Activated CD4-positive, alpha-beta T cell treated with anti-CD3 and anti-CD28 coated beads for 36 hours (primary cell): ENCODE measurements around the gene DACT3. TPM values are rescaled to one million over a fixed set of nuclear protein-coding genes. Genes with fewer than 3 reads are reported as not detected.

Source experiments
- ATAC-seq: fragments of 200-7000 bp; cut with Tn5 transposase; one replicate; pipeline ENCODE4 v1.10.0; 2021; ENCODE audit warnings: mild to moderate bottlenecking, moderate library complexity
- CTCF ChIA-PET: fragments of 350-600 bp; sonication (Branson Sonifier 250); formaldehyde crosslinking; loops from one replicate; lab custom pipeline; 2021; ENCODE audit warnings: antibody characterized with exemption; lab: Charles Lee
- POLR2A ChIA-PET: fragments of 350-600 bp; sonication (Branson Sonifier 250); formaldehyde crosslinking; loops from one replicate; lab custom pipeline; 2021; ENCODE audit warnings: antibody characterized with exemption, inconsistent platforms; lab: Charles Lee
- DNase-seq: peaks from one replicate; pipeline ENCODE4 v3.0.0-alpha.2; 2020
- H3K27ac Mint-ChIP-seq: one replicate; pipeline ENCODE4 v1.8.0; 2021; ENCODE audit warnings: mixed read lengths
- H3K27me3 Mint-ChIP-seq: one replicate; pipeline ENCODE4 v1.8.0; 2021; ENCODE audit warnings: mixed read lengths
- H3K36me3 Mint-ChIP-seq: one replicate; pipeline ENCODE4 v1.8.0; 2021; ENCODE audit warnings: low read depth, mixed read lengths
- H3K4me1 Mint-ChIP-seq: one replicate; pipeline ENCODE4 v1.8.0; 2021; ENCODE audit warnings: mixed read lengths
- H3K4me3 Mint-ChIP-seq: one replicate; pipeline ENCODE4 v1.8.0; 2021; ENCODE audit warnings: mild to moderate bottlenecking, moderate library complexity, mixed read lengths
- H3K9me3 Mint-ChIP-seq: one replicate; pipeline ENCODE4 v1.8.0; 2021; ENCODE audit warnings: low read depth, mixed read lengths
- intact Hi-C, 2 experiments: fragments of 100-400 bp; cut with DNase I in 1 of 2; cut with micrococcal nuclease in 1 of 2; formaldehyde crosslinking; loops; one replicate each; pipeline versions ENCODE4 v1.14.2 to v1.15.1; 2022 to 2024; cut with DNase I, micrococcal nuclease
- total RNA-seq, 2 experiments: library from RNA; stranded (reverse); gene quantifications; one replicate each; pipeline ENCODE4 v1.2.3, GENCODE V29; 2021

The DACT3 gene
- total RNA-seq, 2 experiments from 2014 or later = 2.9 to 3.1 TPM

DNA sequence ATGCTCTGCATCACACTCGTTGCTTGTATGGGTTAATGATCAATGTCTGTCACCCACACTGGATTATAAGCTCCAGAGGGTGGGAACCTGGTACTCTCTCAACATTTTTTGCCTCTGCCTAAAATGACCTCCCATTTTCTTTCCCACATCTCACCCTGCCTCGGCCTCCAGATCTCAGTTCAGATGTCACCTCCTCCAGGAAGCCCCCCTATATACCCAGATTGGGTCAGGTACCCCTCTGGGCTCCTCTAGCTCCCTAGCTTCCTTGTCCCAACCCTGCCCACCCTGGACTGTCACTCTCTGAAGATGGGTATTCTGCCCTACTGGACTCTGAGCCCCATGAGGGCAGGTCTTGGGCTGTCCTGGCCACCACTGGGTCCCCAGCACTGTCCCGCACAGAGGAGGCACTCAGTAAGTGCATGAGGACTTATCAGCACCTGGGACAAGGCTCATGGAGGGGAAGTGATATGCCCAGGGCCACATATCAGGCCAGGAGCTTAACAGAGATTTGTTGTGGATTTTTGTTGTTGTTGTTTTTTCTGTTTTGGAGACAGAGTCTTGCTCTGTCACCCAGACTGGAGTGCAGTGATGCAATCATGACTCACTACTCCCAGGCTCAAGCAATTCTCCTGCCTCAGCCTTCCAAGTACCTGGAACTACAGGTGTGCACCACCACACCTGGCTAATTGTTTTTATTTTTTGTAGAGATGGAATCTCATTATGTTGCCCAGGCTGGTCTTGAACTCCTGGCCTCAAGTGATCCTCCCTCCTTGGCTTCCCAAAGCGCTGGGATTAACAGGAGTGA is 32.1 kb upstream of the DACT3 start:
- intact Hi-C loops = loop anchor here in 1 of 2 experiments (5.0 kb wide), 1 partner anchor 34 kb away; no protein-coding TSS in a partner anchor
- CTCF ChIA-PET = interaction anchor here (0.6 to 2.1 kb wide), 4 partner anchors 10 to 113 kb away, joined by 3 to 8 read pairs (median 4); no protein-coding TSS in a partner anchor
- DNase-seq = no peak
- H3K9me3 Mint-ChIP-seq = no peaks in the 10 kb centered on the region
- H3K36me3 Mint-ChIP-seq = peaks cover 70% of the 10 kb centered on the region
- no peak overlapping the region for H3K4me3 Mint-ChIP-seq
- peak overlapping the region; percentile 47 for H3K27ac Mint-ChIP-seq
- H3K4me1 Mint-ChIP-seq = no peaks in the 10 kb centered on the region
- POLR2A ChIA-PET = no interaction called here
- no peak for ATAC-seq
- no peaks in the 10 kb centered on the region for H3K27me3 Mint-ChIP-seq

- no peak for DNase-seq
- no peak overlapping the region for H3K4me3 Mint-ChIP-seq
- H3K27ac Mint-ChIP-seq = peak overlapping the region; percentile 25
- ChIA-PET POLR2A (no interaction called here), CTCF (no interaction called here)
- no peaks in the 10 kb centered on the region for H3K4me1 Mint-ChIP-seq
- H3K9me3 Mint-ChIP-seq = no peaks in the 10 kb centered on the region
- ATAC-seq = no peak
- H3K36me3 Mint-ChIP-seq = peaks cover 68% of the 10 kb centered on the region
- H3K27me3 Mint-ChIP-seq = no peaks in the 10 kb centered on the region
- intact Hi-C loops = loop anchor here in 1 of 2 experiments (5.0 kb wide), 1 partner anchor 35 kb away; no protein-coding TSS in a partner anchor
Measured at GRCh38 chr19:46691948-46692347, 31.0 kb upstream of the DACT3 start.

- no peaks in the 10 kb centered on the region for H3K27me3 Mint-ChIP-seq
- no peak for DNase-seq
- CTCF ChIA-PET = interaction anchor here (0.6 to 1.1 kb wide), 4 partner anchors 14 to 51 kb away, joined by 3 read pairs; no protein-coding TSS in a partner anchor
- H3K27ac Mint-ChIP-seq = no peak overlapping the region
- no peak overlapping the region for H3K4me3 Mint-ChIP-seq
- H3K9me3 Mint-ChIP-seq = no peaks in the 10 kb centered on the region
- POLR2A ChIA-PET = no interaction called here
- intact Hi-C loops = loop anchor here in 1 of 2 experiments (5.0 kb wide), 1 partner anchor 36 kb away; no protein-coding TSS in a partner anchor
- no peak for ATAC-seq
- no peaks in the 10 kb centered on the region for H3K4me1 Mint-ChIP-seq
- peaks cover 62% of the 10 kb centered on the region for H3K36me3 Mint-ChIP-seq
Measured at GRCh38 chr19:46691104-46691503, 30.1 kb upstream of the DACT3 start.

- Mint-ChIP-seq H3K27me3 (no peaks in the 10 kb centered on the region), H3K36me3 (peaks cover 59% of the 10 kb centered on the region), H3K9me3 (no peaks in the 10 kb centered on the region), H3K4me3 (no peak overlapping the region), H3K4me1 (no peaks in the 10 kb centered on the region), H3K27ac (no peak overlapping the region)
- CTCF ChIA-PET = no interaction called here
- DNase-seq (no peak), ATAC-seq (no peak)
- POLR2A ChIA-PET = no interaction called here
- intact Hi-C loops = no loop called here
Measured at GRCh38 chr19:46689358-46689757, 28.4 kb upstream of the DACT3 start.

DNA sequence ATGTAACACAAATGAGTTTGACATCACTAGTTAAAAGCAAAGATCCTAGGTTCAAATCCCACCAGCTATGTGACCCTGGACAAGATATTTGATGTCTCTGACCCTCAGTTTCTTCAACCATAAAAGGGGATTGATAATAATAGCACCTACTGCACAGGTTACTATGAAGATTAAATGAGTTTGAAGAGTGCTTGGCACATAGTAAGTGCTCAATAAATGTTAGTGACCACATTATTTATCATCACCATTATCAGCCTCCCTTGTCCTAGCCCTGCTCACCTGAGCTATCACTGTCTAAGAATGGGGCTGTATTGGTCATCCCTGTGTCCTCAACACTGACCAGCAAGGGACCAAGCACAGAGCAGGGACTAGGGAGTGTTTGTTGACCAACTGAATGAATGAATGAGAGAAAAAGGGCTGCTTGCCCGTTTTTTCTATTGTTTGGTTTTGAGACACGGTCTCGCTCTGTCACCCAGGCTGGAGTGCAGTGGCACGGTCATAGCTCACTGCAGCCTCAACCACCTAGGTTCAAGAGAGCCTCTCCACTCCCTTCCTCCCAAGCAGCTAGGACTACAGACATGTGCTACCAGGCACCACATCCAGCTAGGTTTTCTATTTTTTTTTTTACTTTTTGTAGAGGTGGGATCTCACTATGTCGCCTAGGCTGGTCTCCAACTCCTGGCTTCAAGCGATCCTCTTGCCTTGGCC is 26.6 kb upstream of the DACT3 start:
- Mint-ChIP-seq H3K4me3 (no peak overlapping the region), H3K27ac (peak overlapping the region; percentile 13), H3K36me3 (peaks cover 53% of the 10 kb centered on the region), H3K9me3 (no peaks in the 10 kb centered on the region), H3K27me3 (no peaks in the 10 kb centered on the region), H3K4me1 (no peaks in the 10 kb centered on the region)
- CTCF ChIA-PET = interaction anchor here (0.8 to 1.8 kb wide), 4 partner anchors 9 to 66 kb away, joined by 3 to 6 read pairs (median 4); no protein-coding TSS in a partner anchor
- intact Hi-C loops = no loop called here
- POLR2A ChIA-PET = interaction anchor here (0.6 kb wide), 1 partner anchor 893 kb away, joined by 3 read pairs; no protein-coding TSS in a partner anchor
- no peak for DNase-seq
- no peak for ATAC-seq

DNA sequence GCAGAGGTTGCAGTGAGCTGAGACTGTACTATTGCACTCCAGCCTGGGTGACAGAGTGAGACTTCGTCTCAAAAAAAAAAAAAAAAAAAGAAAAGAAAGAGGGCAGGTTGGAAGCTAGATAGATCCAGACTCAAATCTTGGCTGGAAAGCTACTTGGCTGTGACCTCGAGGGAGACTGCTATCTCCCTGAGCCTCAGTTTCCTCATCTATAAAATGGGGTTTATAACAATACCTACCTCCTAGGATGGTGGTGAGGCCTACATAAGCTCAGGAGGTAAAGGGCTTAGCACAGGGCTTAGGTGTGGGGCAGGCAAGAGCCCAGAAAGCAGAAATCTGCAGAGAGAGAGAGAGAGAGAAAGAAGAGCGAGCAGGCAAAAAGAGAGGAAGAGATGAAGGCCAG is 24.2 kb upstream of the DACT3 start:
- H3K4me3 Mint-ChIP-seq = no peak overlapping the region
- peaks cover 35% of the 10 kb centered on the region for H3K36me3 Mint-ChIP-seq
- CTCF ChIA-PET = interaction anchor here (0.7 to 1.1 kb wide), 2 partner anchors 43 to 155 kb away, joined by 3 to 4 read pairs; no protein-coding TSS in a partner anchor
- H3K9me3 Mint-ChIP-seq = no peaks in the 10 kb centered on the region
- no peaks in the 10 kb centered on the region for H3K4me1 Mint-ChIP-seq
- no peak overlapping the region for H3K27ac Mint-ChIP-seq
- H3K27me3 Mint-ChIP-seq = no peaks in the 10 kb centered on the region
- intact Hi-C loops = no loop called here
- DNase-seq (no peak), ATAC-seq (no peak)
- POLR2A ChIA-PET = no interaction called here

- ATAC-seq = peak; percentile 95
- intact Hi-C loops = loop anchor here in 1 of 2 experiments (1.0 kb wide), 2 partner anchors 17 to 44 kb away; partner anchors contain the start of gene DACT3
- Mint-ChIP-seq H3K27me3 (no peaks in the 10 kb centered on the region), H3K4me1 (peaks cover 15% of the 10 kb centered on the region), H3K4me3 (no peak overlapping the region), H3K27ac (peak overlapping the region; percentile 73), H3K36me3 (peaks cover 49% of the 10 kb centered on the region), H3K9me3 (no peaks in the 10 kb centered on the region)
- ChIA-PET POLR2A (interaction anchor here (0.5 kb wide), 1 partner anchor 67 kb away, joined by 3 read pairs; no protein-coding TSS in a partner anchor), CTCF (interaction anchor here (1.3 kb wide), 1 partner anchor 63 kb away, joined by 4 read pairs; no protein-coding TSS in a partner anchor)
- DNase-seq = peak; percentile 83
Measured at GRCh38 chr19:46678110-46678732, 17.2 kb upstream of the DACT3 start.

GRCh38 chr19:46674416-46675178 is 13.6 kb upstream of the DACT3 start:
- intact Hi-C loops = no loop called here
- no peak overlapping the region for H3K27ac Mint-ChIP-seq
- ATAC-seq (no peak), DNase-seq (no peak)
- no peaks in the 10 kb centered on the region for H3K27me3 Mint-ChIP-seq
- peaks cover 43% of the 10 kb centered on the region for H3K36me3 Mint-ChIP-seq
- POLR2A ChIA-PET = interaction anchor here (0.6 kb wide), 1 partner anchor 489 kb away, joined by 4 read pairs; no protein-coding TSS in a partner anchor
- CTCF ChIA-PET = interaction anchor here (1.5 kb wide), 1 partner anchor 13 kb away, joined by 5 read pairs; the partner anchor contains the start of gene DACT3
- no peak overlapping the region for H3K4me3 Mint-ChIP-seq
- H3K4me1 Mint-ChIP-seq = peaks cover 15% of the 10 kb centered on the region
- no peaks in the 10 kb centered on the region for H3K9me3 Mint-ChIP-seq

GRCh38 chr19:46670813-46671212 is 9.8 kb upstream of the DACT3 start:
- H3K9me3 Mint-ChIP-seq = no peaks in the 10 kb centered on the region
- H3K4me3 Mint-ChIP-seq = no peak overlapping the region
- DNase-seq = no peak
- CTCF ChIA-PET = no interaction called here
- POLR2A ChIA-PET = no interaction called here
- H3K27me3 Mint-ChIP-seq = no peaks in the 10 kb centered on the region
- intact Hi-C loops = no loop called here
- ATAC-seq = no peak
- no peak overlapping the region for H3K27ac Mint-ChIP-seq
- peaks cover 19% of the 10 kb centered on the region for H3K36me3 Mint-ChIP-seq
- H3K4me1 Mint-ChIP-seq = no peaks in the 10 kb centered on the region

GRCh38 chr19:46668662-46669061 is 7.7 kb upstream of the DACT3 start:
- no peak for DNase-seq
- no peak for ATAC-seq
- ChIA-PET POLR2A (no interaction called here), CTCF (no interaction called here)
- no peak overlapping the region for H3K4me3 Mint-ChIP-seq
- no peaks in the 10 kb centered on the region for H3K27me3 Mint-ChIP-seq
- intact Hi-C loops = no loop called here
- H3K4me1 Mint-ChIP-seq = no peaks in the 10 kb centered on the region
- H3K36me3 Mint-ChIP-seq = peaks cover 8% of the 10 kb centered on the region
- no peak overlapping the region for H3K27ac Mint-ChIP-seq
- no peaks in the 10 kb centered on the region for H3K9me3 Mint-ChIP-seq
